Activated CD8-positive, alpha-beta memory T cell treated with anti-CD3 and anti-CD28 coated beads, Interleukin-2, amount 50 U/mL, for 24 hours (primary cell): Measurements from ENCODE around the gene OR10G8.
A peak's percentile ranks its signal among the peaks of the same experiment; 100 is the strongest.
"Not testable (repeated sequence)": the region's sequence is repeated elsewhere in the genome, so short reads cannot be mapped to it uniquely, and the experiment has no call there.

Source experiments
- DNase-seq: peaks from one replicate; pipeline ENCODE4 v3.0.0-alpha.2; 2020; ENCODE audit errors: extremely low read depth

OR10G8 gene

GRCh38 chr11:124026498-124026897, at the start of gene OR10G8:
OR10G8 (plus strand) TSS chr11:124026798; CDS start chr11:124029623, 2,825 bp downstream.
- DNase-seq = no peak

GRCh38 chr11:123977731-123978347, 48.8 kb upstream of the OR10G8 start, which contains the start of gene OR10S1:
OR10S1 (minus strand) TSS chr11:123977781; CDS start chr11:123977664, 117 bp downstream.
- no peak for DNase-seq

- DNase-seq = no peak
These were observed 47.3 kb upstream of the OR10G8 start for GRCh38 chr11:123979311-123979710.

- DNase-seq = no peak
These were observed 31.5 kb upstream of the OR10G8 start, which contains the start of gene OR10G6 for GRCh38 chr11:123995119-123995518. OR10G6 (minus strand) TSS chr11:123995161; CDS start chr11:123995161, 0 bp downstream.

- no peak for DNase-seq
These were observed 13.9 kb upstream of the OR10G8 start, which contains the start of gene OR10G4 for GRCh38 chr11:124012697-124013096. OR10G4 (plus strand) TSS chr11:124012997; CDS start chr11:124015575, 2,578 bp downstream.

- DNase-seq = not testable (repeated sequence)
These were observed 10.8 kb upstream of the OR10G8 start for GRCh38 chr11:124015837-124016236.

GRCh38 chr11:124036666-124037065, 10.1 kb downstream of the OR10G8 start:
- no peak for DNase-seq

GRCh38 chr11:124039557-124039956, 13.0 kb downstream of the OR10G8 start:
- DNase-seq = no peak

GRCh38 chr11:124041254-124041653, 14.7 kb downstream of the OR10G8 start, which contains the start of gene OR10G7:
OR10G7 (minus strand) TSS chr11:124041325; CDS start chr11:124039001, 2,324 bp downstream.
- no peak for DNase-seq

- DNase-seq = no peak
These were observed 16.8 kb downstream of the OR10G8 start for GRCh38 chr11:124043420-124043819.

- DNase-seq = no peak
These were observed 24.1 kb downstream of the OR10G8 start for GRCh38 chr11:124050748-124051147.

- no peak for DNase-seq
These were observed 26.4 kb downstream of the OR10G8 start for GRCh38 chr11:124052966-124053365.

GRCh38 chr11:124068601-124069110, 42.1 kb downstream of the OR10G8 start:
- no peak for DNase-seq

- peak; percentile 7 for DNase-seq
These were observed 43.1 kb downstream of the OR10G8 start for GRCh38 chr11:124069429-124070401.

GRCh38 chr11:124070915-124071622, 44.5 kb downstream of the OR10G8 start:
- DNase-seq = peak; percentile 35

GRCh38 chr11:124071623-124071948, 45.0 kb downstream of the OR10G8 start:
- no peak for DNase-seq

- no peak for DNase-seq
These were observed 45.5 kb downstream of the OR10G8 start for GRCh38 chr11:124072147-124072546.

- no peak for DNase-seq
These were observed 48.0 kb downstream of the OR10G8 start for GRCh38 chr11:124074554-124074953.

- no peak for DNase-seq
These were observed 48.9 kb downstream of the OR10G8 start for GRCh38 chr11:124075492-124075840.

GRCh38 chr11:124075841-124076651, 49.4 kb downstream of the OR10G8 start:
- no peak for DNase-seq

GRCh38 chr11:124077266-124077665, 50.7 kb downstream of the OR10G8 start:
- no peak for DNase-seq
